H9 (cell line): ENCODE measurements around the gene SERTAD1. TPM values are rescaled to one million over a fixed set of nuclear protein-coding genes. Genes with fewer than 3 reads are reported as not detected.
A peak's percentile ranks its signal among the peaks of the same experiment; 100 is the strongest.

ENCODE experiments used
- DNase-seq: peaks from one replicate; pipeline ENCODE4 v3.0.0-alpha.2; 2017
- H2AFZ ChIP-seq: one replicate; pipeline ENCODE4 v1.6.1; 2013; ENCODE audit warnings: mild to moderate bottlenecking, low read length, control low read depth, moderate library complexity
- H2AK5ac ChIP-seq: 2 replicates; pipeline ENCODE4 v1.6.1; 2013; ENCODE audit warnings: low read length, control low read depth, mixed read lengths; ENCODE audit not compliant: insufficient read length
- H2BK120ac ChIP-seq: one replicate; pipeline ENCODE4 v1.6.1; 2013; ENCODE audit warnings: low read depth, mild to moderate bottlenecking, low read length, control low read depth, inconsistent platforms; ENCODE audit not compliant: poor library complexity, severe bottlenecking
- H2BK12ac ChIP-seq: 2 replicates; pipeline ENCODE4 v1.6.1; 2013; ENCODE audit warnings: low read length, control low read depth, mixed read lengths, low read depth; ENCODE audit not compliant: insufficient read length
- H2BK15ac ChIP-seq: 2 replicates; pipeline ENCODE4 v1.6.1; 2013; ENCODE audit warnings: low read depth, low read length, control low read depth
- H2BK20ac ChIP-seq: one replicate; pipeline ENCODE4 v1.6.1; 2013; ENCODE audit warnings: low read depth, mild to moderate bottlenecking, low read length, control low read depth, inconsistent platforms; ENCODE audit not compliant: poor library complexity, severe bottlenecking
- H2BK5ac ChIP-seq: 2 replicates; pipeline ENCODE4 v1.6.1; 2013; ENCODE audit warnings: low read length, control low read depth, mixed read lengths; ENCODE audit not compliant: insufficient read length
- H3K14ac ChIP-seq: 2 replicates; pipeline ENCODE4 v1.6.1; 2013; ENCODE audit warnings: low read length, control low read depth; ENCODE audit not compliant: insufficient read depth
- H3K18ac ChIP-seq: 2 replicates; pipeline ENCODE4 v1.6.1; 2013; ENCODE audit warnings: low read depth, mild to moderate bottlenecking, mixed read lengths, low read length, control low read depth; ENCODE audit not compliant: insufficient read length
- H3K23ac ChIP-seq: 2 replicates; pipeline ENCODE4 v1.6.1; 2013; ENCODE audit warnings: low read length, control low read depth, mixed read lengths, low read depth; ENCODE audit not compliant: insufficient read length
- H3K23me2 ChIP-seq: 2 replicates; pipeline ENCODE4 v1.6.1; 2013; ENCODE audit warnings: low read depth, mild to moderate bottlenecking, mixed read lengths, low read length, control low read depth; ENCODE audit not compliant: insufficient read length, poor library complexity, severe bottlenecking
- H3K27ac ChIP-seq: 2 replicates; pipeline ENCODE4 v1.5.1; 2013; ENCODE audit warnings: low read length, control low read depth, mixed read lengths, low read depth; ENCODE audit not compliant: insufficient read length
- H3K27me3 ChIP-seq: 2 replicates; pipeline ENCODE4 v1.6.1; 2013; ENCODE audit warnings: low read length, control low read depth, inconsistent platforms; ENCODE audit not compliant: insufficient read depth
- H3K4ac ChIP-seq: 2 replicates; pipeline ENCODE4 v1.6.1; 2013; ENCODE audit warnings: low read depth, mild to moderate bottlenecking, control low read depth, inconsistent platforms, low read length, moderate library complexity
- H3K4me1 ChIP-seq: 2 replicates; pipeline ENCODE4 v1.6.1; 2013; ENCODE audit warnings: low read length, control low read depth, inconsistent platforms; ENCODE audit not compliant: insufficient read depth
- H3K4me2 ChIP-seq: 2 replicates; pipeline ENCODE4 v1.6.1; 2013; ENCODE audit warnings: low read length, control low read depth, mixed read lengths; ENCODE audit not compliant: insufficient read length, insufficient read depth
- H3K56ac ChIP-seq: 2 replicates; pipeline ENCODE4 v1.6.1; 2013; ENCODE audit warnings: low read depth, mild to moderate bottlenecking, mixed read lengths, low read length, control low read depth; ENCODE audit not compliant: insufficient read length
- H3K79me1 ChIP-seq: 2 replicates; pipeline ENCODE4 v1.6.1; 2013; ENCODE audit warnings: low read depth, mild to moderate bottlenecking, moderate library complexity, low read length, control low read depth, inconsistent platforms; ENCODE audit not compliant: insufficient read depth, poor library complexity, severe bottlenecking
- H3K79me2 ChIP-seq: 2 replicates; pipeline ENCODE4 v1.6.1; 2013; ENCODE audit warnings: low read length, control low read depth, inconsistent platforms; ENCODE audit not compliant: insufficient read depth
- H3K9ac ChIP-seq: 2 replicates; pipeline ENCODE4 v1.6.1; 2013; ENCODE audit warnings: low read length, control low read depth, mixed read lengths; ENCODE audit not compliant: insufficient read length; ENCODE audit errors: extremely low read depth
- H3K9me3 ChIP-seq: one replicate; pipeline ENCODE4 v1.6.1; 2013; ENCODE audit warnings: low read depth, low read length, inconsistent platforms; ENCODE audit not compliant: control insufficient read depth
- H3T11ph ChIP-seq: one replicate; pipeline ENCODE4 v1.6.1; 2013; ENCODE audit warnings: mild to moderate bottlenecking, low read length, control low read depth, inconsistent platforms
- H4K20me1 ChIP-seq: one replicate; pipeline ENCODE4 v1.6.1; 2013; ENCODE audit not compliant: control insufficient read depth, insufficient read length, insufficient read depth
- H4K5ac ChIP-seq: 2 replicates; pipeline ENCODE4 v1.6.1; 2013; ENCODE audit warnings: low read depth, mild to moderate bottlenecking, mixed read lengths, low read length, control low read depth; ENCODE audit not compliant: insufficient read length
- H4K8ac ChIP-seq: replicated peaks from 2 replicates; pipeline ENCODE4 v1.6.1; 2013; ENCODE audit warnings: low read length, control low read depth, mixed read lengths, low read depth; ENCODE audit not compliant: insufficient read length
- H4K91ac ChIP-seq: 2 replicates; pipeline ENCODE4 v1.6.1; 2013; ENCODE audit warnings: low read depth, mild to moderate bottlenecking, moderate library complexity, mixed read lengths, low read length, control low read depth; ENCODE audit not compliant: insufficient read length
- H3K27ac Mint-ChIP-seq, 3 experiments: 2 replicates in 2 of 3; 3 replicates in 1 of 3; pipeline ENCODE4 v1.8.0; 2020 to 2021; ENCODE audit warnings: mixed read lengths in 3 of 3, mild to moderate bottlenecking in 1 of 3, moderate library complexity in 1 of 3
- H3K27me3 Mint-ChIP-seq: 2 replicates; pipeline ENCODE4 v1.8.0; 2021; ENCODE audit warnings: low read depth, mild to moderate bottlenecking, moderate library complexity, mixed read lengths
- H3K36me3 Mint-ChIP-seq, 3 experiments: 2 replicates in 2 of 3; 3 replicates in 1 of 3; pipeline ENCODE4 v1.8.0; 2020 to 2021; ENCODE audit warnings: low read depth in 3 of 3, mixed read lengths in 3 of 3; ENCODE audit not compliant: insufficient read depth in 1 of 3
- H3K4me1 Mint-ChIP-seq, 2 experiments: 2 replicates each; pipeline ENCODE4 v1.8.0; 2020; ENCODE audit warnings: mixed read lengths in 2 of 2
- H3K4me3 Mint-ChIP-seq, 2 experiments: 2 replicates in 1 of 2; 3 replicates in 1 of 2; pipeline ENCODE4 v1.8.0; 2020 to 2021; ENCODE audit warnings: mild to moderate bottlenecking in 2 of 2, mixed read lengths in 2 of 2, moderate library complexity in 1 of 2
- H3K9me3 Mint-ChIP-seq, 2 experiments: 2 replicates in 1 of 2; 3 replicates in 1 of 2; pipeline ENCODE4 v1.8.0; 2020; ENCODE audit warnings: mild to moderate bottlenecking in 2 of 2, mixed read lengths in 2 of 2, moderate library complexity in 1 of 2
- WGBS: extraction: QIAGEN DNeasy Blood & Tissue Kit; methylation state at CpG from one replicate; pipeline ENCODE4 v1.1.7; 2013; ENCODE audit warnings: missing lambda C conversion rate, low lambda C conversion rate, mixed read lengths; ENCODE audit not compliant: insufficient read length; ENCODE audit errors: extremely low coverage; 5-methylcytosine and 5-hydroxymethylcytosine counted together
- total RNA-seq: library from RNA; stranded (reverse); gene quantifications from 2 replicates; pipeline ENCODE4 v1.2.1, GENCODE V29; 2021
- TF ChIP-seq, protein P1 (sequence below): fragments of 200-600 bp; sonication (generic); conservative IDR thresholded peaks from 3 replicates; pipeline ENCODE4 v1.8.0; 2021; ENCODE audit warnings: antibody characterized with exemption, mild to moderate bottlenecking

The SERTAD1 gene
- total RNA-seq, 1 experiment from 2014 or later, result 7.9 TPM

DNA sequence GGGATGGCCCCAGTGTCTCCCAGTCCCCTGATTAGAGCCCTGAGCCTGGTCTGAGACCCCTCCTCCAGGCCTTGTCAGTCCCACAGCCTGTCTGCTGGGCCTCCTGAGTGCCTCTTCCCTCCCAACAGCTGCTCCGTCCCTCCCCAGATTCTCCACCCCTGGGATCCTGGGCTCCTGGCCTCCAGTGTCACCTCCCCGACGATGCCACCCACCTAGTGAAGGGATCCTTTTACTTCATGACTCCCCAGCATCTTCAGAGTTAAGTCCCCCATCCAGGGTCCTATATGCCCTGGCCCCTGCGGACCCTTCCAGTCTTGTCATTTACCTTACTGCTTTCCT lies 8.2 kb downstream of the SERTAD1 start:
- WGBS, result no CpG with 5 or more reads among the region's 4 CpGs
- no peaks in the 10 kb centered on the region for H3K27me3 ChIP-seq
- no peak overlapping the region for H3K4ac ChIP-seq
- Mint-ChIP-seq H3K4me1 (peaks cover 25 to 41% of the 10 kb centered on the region in 2 experiments), H3K36me3 (peaks cover 0 to 5% (median 4%) of the 10 kb centered on the region in 3 experiments; a peak in 3 of 7 replicates), H3K9me3 (peaks cover 0 to 3% of the 10 kb centered on the region in 2 experiments; a peak in 1 of 5 replicates), H3K27me3 (peaks cover 7% of the 10 kb centered on the region), H3K27ac (peak overlapping the region in 1 of 3 experiments; percentile 69; a peak in 2 of 7 replicates), H3K4me3 (peak overlapping the region in 1 of 2 experiments; percentile 43; a peak in 2 of 5 replicates)
- no peak overlapping the region for H2AFZ ChIP-seq
- TF ChIP-seq, protein P1, sequence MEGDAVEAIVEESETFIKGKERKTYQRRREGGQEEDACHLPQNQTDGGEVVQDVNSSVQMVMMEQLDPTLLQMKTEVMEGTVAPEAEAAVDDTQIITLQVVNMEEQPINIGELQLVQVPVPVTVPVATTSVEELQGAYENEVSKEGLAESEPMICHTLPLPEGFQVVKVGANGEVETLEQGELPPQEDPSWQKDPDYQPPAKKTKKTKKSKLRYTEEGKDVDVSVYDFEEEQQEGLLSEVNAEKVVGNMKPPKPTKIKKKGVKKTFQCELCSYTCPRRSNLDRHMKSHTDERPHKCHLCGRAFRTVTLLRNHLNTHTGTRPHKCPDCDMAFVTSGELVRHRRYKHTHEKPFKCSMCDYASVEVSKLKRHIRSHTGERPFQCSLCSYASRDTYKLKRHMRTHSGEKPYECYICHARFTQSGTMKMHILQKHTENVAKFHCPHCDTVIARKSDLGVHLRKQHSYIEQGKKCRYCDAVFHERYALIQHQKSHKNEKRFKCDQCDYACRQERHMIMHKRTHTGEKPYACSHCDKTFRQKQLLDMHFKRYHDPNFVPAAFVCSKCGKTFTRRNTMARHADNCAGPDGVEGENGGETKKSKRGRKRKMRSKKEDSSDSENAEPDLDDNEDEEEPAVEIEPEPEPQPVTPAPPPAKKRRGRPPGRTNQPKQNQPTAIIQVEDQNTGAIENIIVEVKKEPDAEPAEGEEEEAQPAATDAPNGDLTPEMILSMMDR, result no peak
- no peak overlapping the region for H4K5ac ChIP-seq
- H4K91ac ChIP-seq, result no peak overlapping the region
- no peaks in the 10 kb centered on the region for H3K4me1 ChIP-seq
- H2BK20ac ChIP-seq, result no peak overlapping the region
- H3K56ac ChIP-seq, result no peak overlapping the region
- no peaks in the 10 kb centered on the region for H3K79me2 ChIP-seq
- DNase-seq, result no peak
- no peaks in the 10 kb centered on the region for H3K9me3 ChIP-seq
- no peaks in the 10 kb centered on the region for H3K79me1 ChIP-seq
- H4K20me1 ChIP-seq, result no peaks in the 10 kb centered on the region
- no peak overlapping the region for H3K4me2 ChIP-seq
- H2BK120ac ChIP-seq, result no peak overlapping the region
- no peak overlapping the region for H3K23ac ChIP-seq
- H4K8ac ChIP-seq, result no peak overlapping the region
- no peak overlapping the region for H2BK5ac ChIP-seq
- no peak overlapping the region for H3T11ph ChIP-seq
- no peak overlapping the region for H2BK12ac ChIP-seq
- H2AK5ac ChIP-seq, result no peak overlapping the region
- H3K27ac ChIP-seq, result no peak overlapping the region
- H2BK15ac ChIP-seq, result no peak overlapping the region
- no peak overlapping the region for H3K14ac ChIP-seq
- no peak overlapping the region for H3K18ac ChIP-seq
- peaks cover 3% of the 10 kb centered on the region for H3K23me2 ChIP-seq
- H3K9ac ChIP-seq, result no peak overlapping the region
